HEK293 (cell line): ENCODE measurements around the gene UBAP2.

Experiments used
- CTCF ChIP-seq: fragments of 450-650 bp; formaldehyde crosslinking; IDR thresholded peaks from 2 replicates; pipeline ENCODE4 v1.5.1; 2016; ENCODE audit warnings: missing biosample characterization, missing genetic modification characterization
- KLF10 ChIP-seq: fragments of 450-650 bp; IDR thresholded peaks from 2 replicates; pipeline ENCODE4 v1.5.1; 2018; ENCODE audit warnings: missing biosample characterization, mild to moderate bottlenecking, missing genetic modification characterization
- KLF9 ChIP-seq: fragments of 450-650 bp; formaldehyde crosslinking; IDR thresholded peaks from 2 replicates; pipeline ENCODE4 v1.5.1; 2016; ENCODE audit warnings: missing biosample characterization, missing genetic modification characterization, low read depth
- ZBTB48 ChIP-seq: fragments of 450-650 bp; formaldehyde crosslinking; IDR thresholded peaks from 2 replicates; pipeline ENCODE4 v1.5.1; 2016; ENCODE audit warnings: missing biosample characterization, missing genetic modification characterization
- ZNF138 ChIP-seq: fragments of 450-650 bp; formaldehyde crosslinking; IDR thresholded peaks from 2 replicates; pipeline ENCODE4 v1.5.1; 2016; ENCODE audit warnings: missing biosample characterization, missing genetic modification characterization, borderline replicate concordance
- ZNF274 ChIP-seq, 2 experiments: fragments of 200-500 bp in 1 of 2; fragments of 450-650 bp in 1 of 2; sonication (Bioruptor generic) in 1 of 2; formaldehyde crosslinking in 1 of 2; IDR thresholded peaks; 2 replicates each; pipeline versions ENCODE4 v1.5.1 to v1.6.1; 2014 to 2016; ENCODE audit warnings: borderline replicate concordance in 1 of 2, inconsistent platforms in 1 of 2, low read length in 1 of 2, missing biosample characterization in 1 of 2, missing genetic modification characterization in 1 of 2
- ZNF335 ChIP-seq: fragments of 450-650 bp; formaldehyde crosslinking; conservative IDR thresholded peaks from 2 replicates; pipeline ENCODE4 v1.5.1; 2016; ENCODE audit warnings: missing biosample characterization, missing genetic modification characterization

DNA sequence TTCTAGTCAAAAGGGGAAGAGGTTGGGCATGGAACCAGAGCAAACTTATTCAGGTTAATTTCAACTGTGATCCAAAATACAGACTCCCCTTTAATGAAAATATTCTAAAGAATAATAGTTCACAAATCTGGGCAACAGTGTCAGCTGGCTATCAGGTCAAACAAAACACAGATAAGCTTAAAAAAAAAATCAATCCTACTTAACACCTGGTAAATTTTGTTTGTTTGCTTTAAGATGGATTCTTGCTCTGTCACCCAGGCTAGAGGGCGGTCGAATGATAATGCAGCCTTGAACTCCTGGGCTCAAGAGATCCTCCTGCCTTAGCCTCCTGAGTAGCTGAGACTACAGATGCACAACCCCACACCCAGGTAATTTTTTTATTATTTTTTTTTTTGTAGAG, 89.0 kb downstream of the UBAP2 start:
- TF ChIP-seq ZNF138 (tag by site-specific recombination) = no peak
- TF ChIP-seq KLF10 (tag by site-specific recombination) = no peak
- TF ChIP-seq ZNF274 (IDR thresholded peaks at IDR 0.05; ENCODE audit: low read length) = no peak
- TF ChIP-seq ZNF274 (tag by site-specific recombination; IDR thresholded peaks at IDR 0.05; ENCODE audit: borderline replicate concordance) = no peak
- no peak for TF ChIP-seq ZBTB48 (tag by site-specific recombination)
- TF ChIP-seq KLF9 (tag by site-specific recombination) = no peak
- no peak for TF ChIP-seq ZNF335 (tag by site-specific recombination)
- no peak for TF ChIP-seq CTCF (tag by site-specific recombination)
